Neural progenitor cell (in vitro differentiated cells): Measurements from ENCODE around the gene CD58. TPM values are rescaled to one million over a fixed set of nuclear protein-coding genes. Genes with fewer than 3 reads are reported as not detected.
A peak's percentile ranks its signal among the peaks of the same experiment; 100 is the strongest.

Experiments used
- DNase-seq: peaks from one replicate; pipeline ENCODE4 v3.0.0-alpha.2; 2016; ENCODE audit warnings: low spot score
- H2AFZ ChIP-seq: fragments of 200-600 bp; sonication (generic); replicated peaks from 2 replicates; pipeline ENCODE4 v1.6.1; 2016; ENCODE audit warnings: antibody characterized with exemption
- H3F3A ChIP-seq: fragments of 200-600 bp; sonication (generic); 2 replicates; pipeline ENCODE4 v1.6.1; 2016; ENCODE audit warnings: antibody characterized with exemption, low read depth
- H3K27ac ChIP-seq: fragments of 200-600 bp; sonication (generic); 2 replicates; pipeline ENCODE4 v1.5.1; 2016; ENCODE audit warnings: mild to moderate bottlenecking
- H3K27me3 ChIP-seq: fragments of 200-600 bp; sonication (generic); 2 replicates; pipeline ENCODE4 v1.6.1; 2016; ENCODE audit warnings: mild to moderate bottlenecking, moderate library complexity
- H3K36me3 ChIP-seq: fragments of 200-600 bp; sonication (generic); 2 replicates; pipeline ENCODE4 v1.5.1; 2016
- H3K4me1 ChIP-seq: fragments of 200-600 bp; sonication (generic); 2 replicates; pipeline ENCODE4 v1.6.1; 2016; ENCODE audit warnings: mixed run types
- H3K4me2 ChIP-seq: fragments of 200-600 bp; sonication (generic); 2 replicates; pipeline ENCODE4 v1.6.1; 2016
- H3K4me3 ChIP-seq: fragments of 200-600 bp; sonication (generic); 2 replicates; pipeline ENCODE4 v1.5.1; 2016
- H3K79me2 ChIP-seq: fragments of 200-600 bp; sonication (generic); 2 replicates; pipeline ENCODE4 v1.6.1; 2016; ENCODE audit warnings: low read depth
- H3K9ac ChIP-seq: fragments of 200-600 bp; sonication (generic); 2 replicates; pipeline ENCODE4 v1.6.1; 2016
- H3K9me3 ChIP-seq: fragments of 200-600 bp; sonication (generic); 2 replicates; pipeline ENCODE4 v1.5.1; 2016; ENCODE audit warnings: low read depth
- H4K20me1 ChIP-seq: fragments of 200-600 bp; sonication (generic); 2 replicates; pipeline ENCODE4 v1.6.1; 2016; ENCODE audit warnings: low read depth
- H3K27ac Mint-ChIP-seq: 3 replicates; pipeline ENCODE4 v1.8.0; 2021; ENCODE audit warnings: mixed read lengths
- H3K27me3 Mint-ChIP-seq: 2 replicates; pipeline ENCODE4 v1.8.0; 2022; ENCODE audit warnings: low read depth, mild to moderate bottlenecking, inconsistent platforms, moderate library complexity, mixed read lengths; ENCODE audit not compliant: insufficient read depth
- H3K36me3 Mint-ChIP-seq: 3 replicates; pipeline ENCODE4 v1.8.0; 2021; ENCODE audit warnings: mixed read lengths
- H3K4me1 Mint-ChIP-seq: 3 replicates; pipeline ENCODE4 v1.8.0; 2021; ENCODE audit warnings: mixed read lengths
- H3K4me3 Mint-ChIP-seq: 3 replicates; pipeline ENCODE4 v1.8.0; 2021; ENCODE audit warnings: mild to moderate bottlenecking, moderate library complexity, mixed read lengths
- H3K9me3 Mint-ChIP-seq: 3 replicates; pipeline ENCODE4 v1.8.0; 2020; ENCODE audit warnings: mixed read lengths
- EZH2 ChIP-seq: fragments of 200-600 bp; sonication (generic); IDR thresholded peaks from 2 replicates; pipeline ENCODE4 v1.6.1; 2017; ENCODE audit warnings: antibody characterized with exemption, mild to moderate bottlenecking, moderate library complexity
- EZH2phosphoT487 ChIP-seq: fragments of 200-600 bp; sonication (generic); IDR thresholded peaks from 2 replicates; pipeline ENCODE4 v1.6.1; 2017; ENCODE audit warnings: antibody characterized with exemption
- total RNA-seq: library from RNA; depleted of rRNA; stranded (reverse); fragments of >200 nt; gene quantifications from 2 replicates; pipeline ENCODE4 v1.2.3, GENCODE V29; 2015; ENCODE audit warnings: low replicate concordance
- TF ChIP-seq, protein P1 (sequence below): fragments of 200-600 bp; sonication (generic); IDR thresholded peaks from 2 replicates; pipeline ENCODE4 v1.5.1; 2017; ENCODE audit warnings: antibody characterized with exemption, mild to moderate bottlenecking

CD58 gene
- total RNA-seq, 1 donor from 2014 or later, result 14.6 TPM

DNA sequence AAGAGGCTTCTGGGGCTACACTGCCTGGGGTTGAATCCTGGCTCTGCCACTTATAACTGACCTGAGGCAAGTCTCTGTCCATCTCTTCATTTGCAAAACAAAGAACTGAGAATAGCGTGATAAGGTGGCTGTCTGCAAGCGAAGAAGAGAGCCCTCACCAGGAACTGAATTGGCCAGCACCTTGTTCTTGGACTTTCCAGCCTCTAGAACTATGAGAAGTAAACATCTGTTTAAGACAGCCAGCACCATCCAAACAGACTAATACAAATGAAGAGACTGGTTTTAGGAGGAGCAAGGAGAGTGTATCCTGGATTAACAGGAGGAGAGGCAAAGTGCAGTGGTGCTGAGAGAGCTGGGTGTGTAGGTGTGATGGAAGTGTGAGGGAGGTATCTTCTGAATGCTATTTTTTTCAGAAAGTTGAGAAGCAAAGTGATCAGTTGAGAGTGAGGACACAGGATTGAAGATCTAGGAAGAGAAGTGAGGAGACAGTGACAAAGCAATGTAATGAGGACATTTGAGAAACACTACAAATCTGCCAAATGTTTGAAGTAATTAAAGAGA is 59.3 kb downstream of the CD58 start:
- no peak overlapping the region for H3K4me3 Mint-ChIP-seq
- H3K4me2 ChIP-seq, result no peak overlapping the region

DNA sequence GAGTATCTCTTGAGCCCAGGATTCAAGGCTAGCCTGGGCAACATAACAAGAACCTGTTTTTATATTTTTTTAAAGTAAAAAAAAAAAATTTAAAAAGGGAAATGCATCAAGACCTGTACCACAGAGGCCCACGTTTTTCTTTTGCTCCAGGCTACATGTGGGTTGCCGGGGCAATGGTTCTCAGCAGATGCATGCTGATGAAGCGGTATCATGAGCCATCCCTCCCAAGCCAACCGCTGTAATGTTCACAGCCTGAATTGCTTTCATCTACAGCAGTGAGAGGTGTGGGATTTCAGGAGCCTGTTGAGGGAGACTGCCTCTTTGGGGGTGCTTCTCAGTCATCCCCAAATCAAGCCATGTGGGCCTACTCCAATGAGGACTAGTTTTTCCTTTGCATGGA is 60.5 kb downstream of the CD58 start:
- no peaks in the 10 kb centered on the region for H3K9me3 ChIP-seq
- no peaks in the 10 kb centered on the region for H3K79me2 ChIP-seq
- H3K9ac ChIP-seq, result no peak overlapping the region
- peaks cover 3% of the 10 kb centered on the region for H3K4me1 ChIP-seq
- H3K4me3 ChIP-seq, result no peak overlapping the region
- H3K4me1 Mint-ChIP-seq, result peaks cover 18% of the 10 kb centered on the region
- no peak overlapping the region for H3K27ac ChIP-seq
- no peaks in the 10 kb centered on the region for H4K20me1 ChIP-seq
- no peak overlapping the region for H3K27ac Mint-ChIP-seq
- no peaks in the 10 kb centered on the region for H3K27me3 ChIP-seq
- no peak overlapping the region for H3K4me3 Mint-ChIP-seq
- H3K4me2 ChIP-seq, result no peak overlapping the region
- no peak for DNase-seq
- TF ChIP-seq EZH2phosphoT487 (no peak), EZH2 (no peak)
- TF ChIP-seq, protein P1, sequence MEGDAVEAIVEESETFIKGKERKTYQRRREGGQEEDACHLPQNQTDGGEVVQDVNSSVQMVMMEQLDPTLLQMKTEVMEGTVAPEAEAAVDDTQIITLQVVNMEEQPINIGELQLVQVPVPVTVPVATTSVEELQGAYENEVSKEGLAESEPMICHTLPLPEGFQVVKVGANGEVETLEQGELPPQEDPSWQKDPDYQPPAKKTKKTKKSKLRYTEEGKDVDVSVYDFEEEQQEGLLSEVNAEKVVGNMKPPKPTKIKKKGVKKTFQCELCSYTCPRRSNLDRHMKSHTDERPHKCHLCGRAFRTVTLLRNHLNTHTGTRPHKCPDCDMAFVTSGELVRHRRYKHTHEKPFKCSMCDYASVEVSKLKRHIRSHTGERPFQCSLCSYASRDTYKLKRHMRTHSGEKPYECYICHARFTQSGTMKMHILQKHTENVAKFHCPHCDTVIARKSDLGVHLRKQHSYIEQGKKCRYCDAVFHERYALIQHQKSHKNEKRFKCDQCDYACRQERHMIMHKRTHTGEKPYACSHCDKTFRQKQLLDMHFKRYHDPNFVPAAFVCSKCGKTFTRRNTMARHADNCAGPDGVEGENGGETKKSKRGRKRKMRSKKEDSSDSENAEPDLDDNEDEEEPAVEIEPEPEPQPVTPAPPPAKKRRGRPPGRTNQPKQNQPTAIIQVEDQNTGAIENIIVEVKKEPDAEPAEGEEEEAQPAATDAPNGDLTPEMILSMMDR, result no peak
- peaks cover 6% of the 10 kb centered on the region for H3K27me3 Mint-ChIP-seq
- no peaks in the 10 kb centered on the region for H3F3A ChIP-seq
- H3K9me3 Mint-ChIP-seq, result peaks cover 3% of the 10 kb centered on the region
- H3K36me3 ChIP-seq, result no peaks in the 10 kb centered on the region
- H2AFZ ChIP-seq, result no peak overlapping the region
- no peaks in the 10 kb centered on the region for H3K36me3 Mint-ChIP-seq

More for the DNA sequence above, 59.3 kb downstream of the CD58 start:
- H3K9me3 Mint-ChIP-seq, result peaks cover 3% of the 10 kb centered on the region
- Histone ChIP-seq H3K36me3 (no peaks in the 10 kb centered on the region), H3F3A (no peaks in the 10 kb centered on the region), H3K9me3 (no peaks in the 10 kb centered on the region), H3K4me3 (no peak overlapping the region), H4K20me1 (no peaks in the 10 kb centered on the region), H3K9ac (no peak overlapping the region), H3K4me1 (peaks cover 3% of the 10 kb centered on the region), H3K79me2 (no peaks in the 10 kb centered on the region), H3K27ac (no peak overlapping the region), H2AFZ (no peak overlapping the region), H3K27me3 (no peaks in the 10 kb centered on the region)
- DNase-seq, result no peak
- peaks cover 18% of the 10 kb centered on the region for H3K4me1 Mint-ChIP-seq
- H3K36me3 Mint-ChIP-seq, result no peaks in the 10 kb centered on the region
- H3K27ac Mint-ChIP-seq, result no peak overlapping the region
- no peak for TF ChIP-seq EZH2phosphoT487
- no peak for TF ChIP-seq EZH2
- TF ChIP-seq, protein P1, result no peak
- H3K27me3 Mint-ChIP-seq, result peaks cover 6% of the 10 kb centered on the region

DNA sequence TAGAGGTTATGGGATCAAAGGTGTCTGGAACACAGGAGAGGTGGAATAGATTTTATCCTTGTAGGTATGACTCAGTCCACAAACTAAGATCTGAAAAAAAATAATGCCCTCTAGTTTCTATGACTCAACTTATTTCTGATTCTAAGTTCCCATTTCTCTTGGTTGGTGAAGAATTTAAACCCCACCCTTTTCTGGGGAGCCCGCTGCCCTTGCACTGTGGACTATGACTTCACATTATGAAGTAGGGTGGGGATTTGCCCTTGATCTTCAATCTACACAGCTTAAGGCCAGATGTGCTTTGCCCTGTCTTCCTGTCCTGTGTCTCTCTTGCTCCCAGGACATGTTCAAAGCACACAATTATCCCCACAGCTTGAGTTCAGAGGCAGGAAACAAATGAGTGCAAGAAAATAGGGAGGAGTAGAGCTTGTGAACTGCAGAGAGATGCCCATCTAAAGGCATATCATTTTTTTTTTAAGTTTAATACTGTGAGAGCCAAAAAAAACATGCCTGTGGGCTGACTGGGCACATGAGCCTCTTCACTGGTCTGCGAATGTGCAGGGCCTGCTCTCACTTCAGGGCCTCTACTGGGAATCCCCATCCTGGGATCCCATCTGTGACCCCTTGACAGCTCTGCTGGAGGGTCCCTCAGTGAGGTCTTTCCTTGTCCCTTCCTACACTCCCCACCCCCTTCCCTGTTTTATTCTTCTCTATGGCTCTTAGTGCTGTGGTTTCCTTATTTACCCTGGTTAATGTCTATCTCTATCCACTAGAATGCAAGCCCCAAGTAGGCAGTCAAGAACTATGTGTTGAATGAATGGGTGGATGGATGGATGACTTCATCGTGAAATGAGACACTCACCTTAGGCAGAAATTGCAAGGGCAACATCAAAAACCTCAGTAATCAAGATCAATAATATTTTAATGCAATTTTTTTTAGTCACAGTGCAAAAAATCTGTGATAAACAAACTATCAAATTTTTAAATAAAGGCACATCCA is 61.5 kb downstream of the CD58 start:
- Histone ChIP-seq H3K4me2 (no peak overlapping the region), H2AFZ (no peak overlapping the region), H3F3A (no peaks in the 10 kb centered on the region), H3K9ac (no peak overlapping the region), H3K27ac (no peak overlapping the region), H3K9me3 (no peaks in the 10 kb centered on the region), H3K79me2 (no peaks in the 10 kb centered on the region), H4K20me1 (no peaks in the 10 kb centered on the region), H3K36me3 (no peaks in the 10 kb centered on the region), H3K27me3 (no peaks in the 10 kb centered on the region), H3K4me1 (peaks cover 3% of the 10 kb centered on the region), H3K4me3 (no peak overlapping the region)
- peaks cover 6% of the 10 kb centered on the region for H3K27me3 Mint-ChIP-seq
- peak overlapping the region; percentile 23 for H3K27ac Mint-ChIP-seq
- H3K4me1 Mint-ChIP-seq, result peaks cover 18% of the 10 kb centered on the region
- H3K4me3 Mint-ChIP-seq, result no peak overlapping the region
- H3K9me3 Mint-ChIP-seq, result peaks cover 3% of the 10 kb centered on the region
- H3K36me3 Mint-ChIP-seq, result no peaks in the 10 kb centered on the region
- TF ChIP-seq EZH2 (no peak), EZH2phosphoT487 (no peak)
- TF ChIP-seq, protein P1, result no peak
- DNase-seq, result no peak
